Right cardiac atrium (tissue), 5 donors: ENCODE results near the gene PSMA3. TPM values are rescaled to one million over a fixed set of nuclear protein-coding genes. Genes with fewer than 3 reads are reported as not detected.

Experiments
- ATAC-seq, 2 donors: fragments of 200-7000 bp; cut with Tn5 transposase; one replicate each; pipeline versions ENCODE4 v1.8.0 to v1.9.1; 2020; ENCODE audit warnings: moderate library complexity in 2 of 2, mild to moderate bottlenecking in 1 of 2
- DNase-seq, 3 donors: peaks; one replicate each; pipeline ENCODE4 v3.0.0-alpha.2; 2020
- H3K27ac ChIP-seq: one replicate; pipeline ENCODE4 v1.5.1; 2013; ENCODE audit warnings: mild to moderate bottlenecking, low read length, control low read depth, moderate library complexity
- H3K27me3 ChIP-seq: one replicate; pipeline ENCODE4 v1.6.1; 2013; ENCODE audit not compliant: control insufficient read depth, insufficient read depth
- H3K4me1 ChIP-seq: one replicate; pipeline ENCODE4 v1.6.1; 2013; ENCODE audit warnings: low read length; ENCODE audit not compliant: control insufficient read depth, insufficient read depth
- H3K4me3 ChIP-seq: one replicate; pipeline ENCODE4 v1.5.1; 2013; ENCODE audit warnings: low read length, control low read depth
- H3K9me3 ChIP-seq: one replicate; pipeline ENCODE4 v1.6.1; 2013; ENCODE audit warnings: low read length; ENCODE audit not compliant: control insufficient read depth
- WGBS: extraction: QIAGEN DNeasy Blood & Tissue Kit; methylation state at CpG from one replicate; pipeline ENCODE4 v1.1.7; 2013; 5-methylcytosine and 5-hydroxymethylcytosine counted together
- intact Hi-C, 4 donors: fragments of 100-400 bp; cut with DNase I; formaldehyde crosslinking; loops; one replicate each; pipeline versions ENCODE4 v1.11.0 to v1.14.0; 2022 to 2023
- long read RNA-seq, 4 donors: library from polyadenylated mRNA; unstranded; transcript quantifications; one replicate each; pipeline ENCODE4 v2.0.0, GENCODE V29; 2020 to 2021
- polyA plus RNA-seq: library from polyadenylated mRNA; stranded (reverse); fragments of 200-250 nt; gene quantifications from one replicate; pipeline ENCODE4 v1.2.3, GENCODE V29; 2013
- total RNA-seq, 4 donors: library from RNA; stranded (reverse); fragmentation: NEBNext Ultra II Directional; extraction: Animal tissue kit (Norgen Biotek cat#: 25700); gene quantifications; one replicate each; pipeline ENCODE4 v1.2.1, GENCODE V29; 2021
- donor health status: healthy with polysubstance abuse.
- donor health status: DM: no; HTN: yes; CAD: no.
- donor health status: DM: no; HTN: no; CAD: no.
- donor health status: DM: no; HTN: yes; CAD: no; lungs with severe emphysema.
- donor health status: DM: yes; HTN: yes; CAD: no.

PSMA3 gene
- 100 to 1,000 TPM; 112 to 147 (median 124) TPM for total RNA-seq
- polyA plus RNA-seq, result 159 TPM
- long read RNA-seq, donor 1, transcript PSMA3-201 (11 exons, 970 nt), result major isoform, 54 of 79 reads
- long read RNA-seq, donor 1, partial matches to known transcripts, result 4 of 79 reads
- long read RNA-seq, donor 1, other reads (novel, unspliced or antisense), result 21 of 79 reads
- long read RNA-seq, donor 2, transcript PSMA3-201 (11 exons, 970 nt), result major isoform, 36 of 47 reads
- long read RNA-seq, donor 2, partial matches to known transcripts, result 0 of 47 reads
- long read RNA-seq, donor 2, other reads (novel, unspliced or antisense), result 10 of 47 reads
- long read RNA-seq, donor 3, transcript PSMA3-201 (11 exons, 970 nt), result major isoform, 65 of 110 reads
- long read RNA-seq, donor 3, partial matches to known transcripts, result 2 of 110 reads
- long read RNA-seq, donor 3, other reads (novel, unspliced or antisense), result 43 of 110 reads
- long read RNA-seq, donor 4, transcript PSMA3-201 (11 exons, 970 nt), result major isoform, 28 of 55 reads
- long read RNA-seq, donor 4, partial matches to known transcripts, result 0 of 55 reads
- long read RNA-seq, donor 4, other reads (novel, unspliced or antisense), result 27 of 55 reads

- no peaks in the 10 kb centered on the region for H3K9me3 ChIP-seq
- peak; percentile 97 to 98 for ATAC-seq
- under 1% methylated on average over 50 of the region's 50 CpGs for WGBS
- intact Hi-C loops, result loop anchor here in 2 of 4 donors (10.0 kb wide), 1 partner anchor 50 kb away; the partner anchor contains the start of gene ARID4A (in 2 of the 2)
- H3K4me1 ChIP-seq, result no peaks in the 10 kb centered on the region
- peak within 1 kb of the TSS; percentile 84 for H3K4me3 ChIP-seq
- H3K27me3 ChIP-seq, result no peaks in the 10 kb centered on the region
- DNase-seq, result peak; percentile 98 to 99 (median 98)
- H3K27ac ChIP-seq, result peak within 1 kb of the TSS; percentile 94
These were observed at the start of gene PSMA3 for GRCh38 chr14:58244556-58245387. PSMA3 (plus strand) TSS chr14:58244843; CDS start chr14:58244921, 78 bp downstream.

- no peaks in the 10 kb centered on the region for H3K4me1 ChIP-seq
- no peak for ATAC-seq
- 89% methylated on average over 1 of the region's 1 CpG for WGBS
- no peak for DNase-seq
- H3K27me3 ChIP-seq, result no peaks in the 10 kb centered on the region
- H3K4me3 ChIP-seq, result no peak overlapping the region
- no peaks in the 10 kb centered on the region for H3K9me3 ChIP-seq
- intact Hi-C loops, result no loop called here
- no peak overlapping the region for H3K27ac ChIP-seq
These were observed 48.4 kb upstream of the PSMA3 start for GRCh38 chr14:58196198-58196597.

- Histone ChIP-seq H3K9me3 (no peaks in the 10 kb centered on the region), H3K27ac (no peak overlapping the region), H3K4me1 (no peaks in the 10 kb centered on the region), H3K4me3 (no peak overlapping the region), H3K27me3 (no peaks in the 10 kb centered on the region)
- ATAC-seq (no peak), DNase-seq (no peak)
- 93% methylated on average over 5 of the region's 5 CpGs for WGBS
- intact Hi-C loops, result no loop called here
These were observed 46.6 kb upstream of the PSMA3 start for GRCh38 chr14:58198086-58198485.

- DNase-seq (peak; percentile 91 to 96 (median 95)), ATAC-seq (peak; percentile 98)
- Histone ChIP-seq H3K4me3 (peak within 1 kb of the TSS; percentile 91), H3K9me3 (no peaks in the 10 kb centered on the region), H3K27me3 (no peaks in the 10 kb centered on the region), H3K4me1 (no peaks in the 10 kb centered on the region), H3K27ac (peak within 1 kb of the TSS; percentile 96)
- intact Hi-C loops, result no loop called here
- under 1% methylated on average over 78 of the region's 78 CpGs for WGBS
These were observed 44.7 kb upstream of the PSMA3 start, which contains the start of gene ACTR10 for GRCh38 chr14:58199726-58200479. ACTR10 (plus strand) TSS chr14:58200149; CDS start chr14:58200218, 69 bp downstream.

- DNase-seq (no peak), ATAC-seq (peak in 1 of 2 donors; percentile 48)
- no peaks in the 10 kb centered on the region for H3K27me3 ChIP-seq
- peak overlapping the region; percentile 96 for H3K27ac ChIP-seq
- no peaks in the 10 kb centered on the region for H3K9me3 ChIP-seq
- H3K4me3 ChIP-seq, result peak overlapping the region; percentile 91
- intact Hi-C loops, result no loop called here
- H3K4me1 ChIP-seq, result no peaks in the 10 kb centered on the region
- under 1% methylated on average over 11 of the region's 11 CpGs for WGBS
These were observed 44.2 kb upstream of the PSMA3 start for GRCh38 chr14:58200480-58200841.

GRCh38 chr14:58200846-58201245 is 43.8 kb upstream of the PSMA3 start:
- Histone ChIP-seq H3K4me1 (no peaks in the 10 kb centered on the region), H3K27ac (no peak overlapping the region), H3K9me3 (no peaks in the 10 kb centered on the region), H3K4me3 (peak overlapping the region; percentile 91), H3K27me3 (no peaks in the 10 kb centered on the region)
- no peak for ATAC-seq
- no peak for DNase-seq
- WGBS, result 1% methylated on average over 2 of the region's 2 CpGs
- intact Hi-C loops, result no loop called here

GRCh38 chr14:58213176-58213575 is 31.5 kb upstream of the PSMA3 start:
- DNase-seq (no peak), ATAC-seq (no peak)
- no peaks in the 10 kb centered on the region for H3K27me3 ChIP-seq
- H3K4me3 ChIP-seq, result no peak overlapping the region
- H3K27ac ChIP-seq, result no peak overlapping the region
- intact Hi-C loops, result no loop called here
- H3K9me3 ChIP-seq, result no peaks in the 10 kb centered on the region
- no peaks in the 10 kb centered on the region for H3K4me1 ChIP-seq

GRCh38 chr14:58215191-58215914 is 29.3 kb upstream of the PSMA3 start:
- Histone ChIP-seq H3K4me1 (no peaks in the 10 kb centered on the region), H3K27me3 (no peaks in the 10 kb centered on the region), H3K4me3 (no peak overlapping the region), H3K9me3 (no peaks in the 10 kb centered on the region), H3K27ac (no peak overlapping the region)
- no peak for ATAC-seq
- WGBS, result 90% methylated on average over 2 of the region's 2 CpGs
- DNase-seq, result no peak
- intact Hi-C loops, result no loop called here

GRCh38 chr14:58216544-58216943 is 28.1 kb upstream of the PSMA3 start:
- 91% methylated on average over 2 of the region's 2 CpGs for WGBS
- no peak overlapping the region for H3K27ac ChIP-seq
- no peaks in the 10 kb centered on the region for H3K4me1 ChIP-seq
- H3K9me3 ChIP-seq, result no peaks in the 10 kb centered on the region
- intact Hi-C loops, result no loop called here
- DNase-seq, result no peak
- no peak for ATAC-seq
- no peak overlapping the region for H3K4me3 ChIP-seq
- H3K27me3 ChIP-seq, result no peaks in the 10 kb centered on the region
